WTC11 (cell line): ENCODE results near the gene ATXN2L.

ENCODE experiments used
- ATF3 ChIP-seq: sonication (generic); formaldehyde crosslinking; conservative IDR thresholded peaks from 2 replicates; pipeline ENCODE4 v1.8.1; 2022; ENCODE audit warnings: mild to moderate bottlenecking, missing genetic modification reagents
- CTCF ChIP-seq: fragments of 200-600 bp; IDR thresholded peaks from 2 replicates; pipeline ENCODE4 v1.8.0; 2022; ENCODE audit warnings: antibody characterized with exemption
- ELF4 ChIP-seq: sonication (generic); formaldehyde crosslinking; IDR thresholded peaks from 2 replicates; pipeline ENCODE4 v1.8.1; 2022; ENCODE audit warnings: low read depth, mild to moderate bottlenecking, moderate library complexity, missing genetic modification reagents
- NFATC4 ChIP-seq: fragments of 250-450 bp; sonication (Bioruptor Pico); IDR thresholded peaks from 2 replicates; pipeline ENCODE4 v1.9.0; 2021; ENCODE audit warnings: mild to moderate bottlenecking
- NR2C2 ChIP-seq: sonication (generic); formaldehyde crosslinking; IDR thresholded peaks from 2 replicates; pipeline ENCODE4 v1.8.0; 2022; ENCODE audit warnings: mild to moderate bottlenecking, missing genetic modification reagents
- NR3C1 ChIP-seq: sonication (generic); formaldehyde crosslinking; conservative IDR thresholded peaks from 2 replicates; pipeline ENCODE4 v1.8.1; 2023; ENCODE audit warnings: low read depth, mild to moderate bottlenecking, missing genetic modification reagents
- SMAD4 ChIP-seq: sonication (generic); formaldehyde crosslinking; IDR thresholded peaks from 2 replicates; pipeline ENCODE4 v1.8.0; 2022; ENCODE audit warnings: mild to moderate bottlenecking, missing genetic modification reagents
- TCF7 ChIP-seq: sonication (generic); formaldehyde crosslinking; IDR thresholded peaks from 2 replicates; pipeline ENCODE4 v1.8.0; 2022; ENCODE audit warnings: mild to moderate bottlenecking, low read depth, missing genetic modification reagents, moderate library complexity
- TF ChIP-seq, protein P1 (sequence below): sonication (generic); formaldehyde crosslinking; IDR thresholded peaks from 2 replicates; pipeline ENCODE4 v1.8.1; 2022; ENCODE audit warnings: low read depth, missing genetic modification reagents, borderline replicate concordance
- TF ChIP-seq, protein P2 (sequence below): sonication (generic); formaldehyde crosslinking; IDR thresholded peaks from 2 replicates; pipeline ENCODE4 v1.8.0; 2023; ENCODE audit warnings: missing genetic modification reagents, mild to moderate bottlenecking, borderline replicate concordance
- TF ChIP-seq, protein P3 (sequence below): sonication (generic); formaldehyde crosslinking; IDR thresholded peaks from 2 replicates; pipeline ENCODE4 v1.8.0; 2023; ENCODE audit warnings: missing genetic modification reagents
- TF ChIP-seq, protein P4 (sequence below): sonication (generic); formaldehyde crosslinking; IDR thresholded peaks from 2 replicates; pipeline ENCODE4 v1.8.0; 2022; ENCODE audit warnings: mild to moderate bottlenecking, missing genetic modification reagents

DNA sequence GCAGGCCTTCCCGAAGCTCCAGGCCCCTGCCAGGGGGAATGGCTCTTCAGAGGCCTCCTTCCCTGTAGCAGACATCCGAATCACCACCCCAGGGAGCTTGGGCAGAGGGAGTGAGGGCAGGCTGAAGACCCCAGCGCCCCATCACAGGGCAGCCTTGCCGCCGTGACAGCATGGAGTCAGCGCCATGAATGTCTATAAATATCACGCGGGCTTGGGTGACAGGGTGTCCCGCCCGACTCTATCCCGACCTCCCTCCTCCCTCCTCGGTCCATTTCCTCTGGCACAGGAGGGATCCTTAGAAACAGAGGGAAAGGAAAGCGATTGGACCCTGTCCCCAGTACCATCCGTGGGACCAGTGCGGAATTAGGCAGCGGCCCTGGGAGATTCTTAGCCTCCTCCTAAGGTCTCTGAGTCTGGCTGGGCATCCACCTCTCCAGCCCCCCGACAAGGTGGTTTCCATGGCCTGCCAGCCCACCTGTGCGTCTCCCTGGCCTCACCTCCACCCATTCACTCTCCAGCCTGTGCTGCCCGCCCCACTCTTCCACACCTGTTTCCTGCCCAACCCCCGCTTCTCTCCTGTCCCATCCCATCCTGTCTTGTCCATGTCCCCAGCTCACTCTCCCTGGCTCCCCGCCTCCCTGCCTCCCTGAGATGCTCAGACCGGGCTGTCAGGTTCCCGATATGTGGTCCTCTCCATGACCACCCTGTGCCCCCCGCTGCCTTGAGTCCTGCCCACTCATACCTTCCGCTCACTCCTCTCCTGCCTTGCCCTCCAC, 60.6 kb downstream of the ATXN2L start:
- TF ChIP-seq, protein P1, sequence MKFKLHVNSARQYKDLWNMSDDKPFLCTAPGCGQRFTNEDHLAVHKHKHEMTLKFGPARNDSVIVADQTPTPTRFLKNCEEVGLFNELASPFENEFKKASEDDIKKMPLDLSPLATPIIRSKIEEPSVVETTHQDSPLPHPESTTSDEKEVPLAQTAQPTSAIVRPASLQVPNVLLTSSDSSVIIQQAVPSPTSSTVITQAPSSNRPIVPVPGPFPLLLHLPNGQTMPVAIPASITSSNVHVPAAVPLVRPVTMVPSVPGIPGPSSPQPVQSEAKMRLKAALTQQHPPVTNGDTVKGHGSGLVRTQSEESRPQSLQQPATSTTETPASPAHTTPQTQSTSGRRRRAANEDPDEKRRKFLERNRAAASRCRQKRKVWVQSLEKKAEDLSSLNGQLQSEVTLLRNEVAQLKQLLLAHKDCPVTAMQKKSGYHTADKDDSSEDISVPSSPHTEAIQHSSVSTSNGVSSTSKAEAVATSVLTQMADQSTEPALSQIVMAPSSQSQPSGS = no peak
- TF ChIP-seq CTCF (no peak), ELF4 (CRISPR knock-in tag) (no peak), TCF7 (CRISPR knock-in tag) (no peak), SMAD4 (CRISPR knock-in tag) (no peak), NR3C1 (no peak), NFATC4 (CRISPR knock-in tag) (no peak), NR2C2 (CRISPR knock-in tag) (no peak), ATF3 (CRISPR knock-in tag) (no peak)
- TF ChIP-seq, protein P2, sequence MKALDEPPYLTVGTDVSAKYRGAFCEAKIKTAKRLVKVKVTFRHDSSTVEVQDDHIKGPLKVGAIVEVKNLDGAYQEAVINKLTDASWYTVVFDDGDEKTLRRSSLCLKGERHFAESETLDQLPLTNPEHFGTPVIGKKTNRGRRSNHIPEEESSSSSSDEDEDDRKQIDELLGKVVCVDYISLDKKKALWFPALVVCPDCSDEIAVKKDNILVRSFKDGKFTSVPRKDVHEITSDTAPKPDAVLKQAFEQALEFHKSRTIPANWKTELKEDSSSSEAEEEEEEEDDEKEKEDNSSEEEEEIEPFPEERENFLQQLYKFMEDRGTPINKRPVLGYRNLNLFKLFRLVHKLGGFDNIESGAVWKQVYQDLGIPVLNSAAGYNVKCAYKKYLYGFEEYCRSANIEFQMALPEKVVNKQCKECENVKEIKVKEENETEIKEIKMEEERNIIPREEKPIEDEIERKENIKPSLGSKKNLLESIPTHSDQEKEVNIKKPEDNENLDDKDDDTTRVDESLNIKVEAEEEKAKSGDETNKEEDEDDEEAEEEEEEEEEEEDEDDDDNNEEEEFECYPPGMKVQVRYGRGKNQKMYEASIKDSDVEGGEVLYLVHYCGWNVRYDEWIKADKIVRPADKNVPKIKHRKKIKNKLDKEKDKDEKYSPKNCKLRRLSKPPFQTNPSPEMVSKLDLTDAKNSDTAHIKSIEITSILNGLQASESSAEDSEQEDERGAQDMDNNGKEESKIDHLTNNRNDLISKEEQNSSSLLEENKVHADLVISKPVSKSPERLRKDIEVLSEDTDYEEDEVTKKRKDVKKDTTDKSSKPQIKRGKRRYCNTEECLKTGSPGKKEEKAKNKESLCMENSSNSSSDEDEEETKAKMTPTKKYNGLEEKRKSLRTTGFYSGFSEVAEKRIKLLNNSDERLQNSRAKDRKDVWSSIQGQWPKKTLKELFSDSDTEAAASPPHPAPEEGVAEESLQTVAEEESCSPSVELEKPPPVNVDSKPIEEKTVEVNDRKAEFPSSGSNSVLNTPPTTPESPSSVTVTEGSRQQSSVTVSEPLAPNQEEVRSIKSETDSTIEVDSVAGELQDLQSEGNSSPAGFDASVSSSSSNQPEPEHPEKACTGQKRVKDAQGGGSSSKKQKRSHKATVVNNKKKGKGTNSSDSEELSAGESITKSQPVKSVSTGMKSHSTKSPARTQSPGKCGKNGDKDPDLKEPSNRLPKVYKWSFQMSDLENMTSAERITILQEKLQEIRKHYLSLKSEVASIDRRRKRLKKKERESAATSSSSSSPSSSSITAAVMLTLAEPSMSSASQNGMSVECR (CRISPR knock-in tag) = no peak
- TF ChIP-seq, protein P3, sequence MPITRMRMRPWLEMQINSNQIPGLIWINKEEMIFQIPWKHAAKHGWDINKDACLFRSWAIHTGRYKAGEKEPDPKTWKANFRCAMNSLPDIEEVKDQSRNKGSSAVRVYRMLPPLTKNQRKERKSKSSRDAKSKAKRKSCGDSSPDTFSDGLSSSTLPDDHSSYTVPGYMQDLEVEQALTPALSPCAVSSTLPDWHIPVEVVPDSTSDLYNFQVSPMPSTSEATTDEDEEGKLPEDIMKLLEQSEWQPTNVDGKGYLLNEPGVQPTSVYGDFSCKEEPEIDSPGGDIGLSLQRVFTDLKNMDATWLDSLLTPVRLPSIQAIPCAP (CRISPR knock-in tag) = no peak
- TF ChIP-seq, protein P4, sequence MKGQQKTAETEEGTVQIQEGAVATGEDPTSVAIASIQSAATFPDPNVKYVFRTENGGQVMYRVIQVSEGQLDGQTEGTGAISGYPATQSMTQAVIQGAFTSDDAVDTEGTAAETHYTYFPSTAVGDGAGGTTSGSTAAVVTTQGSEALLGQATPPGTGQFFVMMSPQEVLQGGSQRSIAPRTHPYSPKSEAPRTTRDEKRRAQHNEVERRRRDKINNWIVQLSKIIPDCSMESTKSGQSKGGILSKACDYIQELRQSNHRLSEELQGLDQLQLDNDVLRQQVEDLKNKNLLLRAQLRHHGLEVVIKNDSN (CRISPR knock-in tag) = no peak
